MM.1S (cell line): ENCODE results near the gene DIP2B.

Experiments
- CTCF ChIP-seq: fragments of 300-600 bp; sonication (generic); IDR thresholded peaks from 2 replicates; pipeline ENCODE4 v1.5.1; 2016; ENCODE audit warnings: antibody characterized with exemption, low read length, mixed read lengths
- EZH2 ChIP-seq: fragments of 300-600 bp; sonication (generic); optimal IDR thresholded peaks from 2 replicates; pipeline ENCODE3; 2017; ENCODE audit warnings: low read depth, mild to moderate bottlenecking, antibody characterized with exemption, low read length, mixed read lengths

DNA sequence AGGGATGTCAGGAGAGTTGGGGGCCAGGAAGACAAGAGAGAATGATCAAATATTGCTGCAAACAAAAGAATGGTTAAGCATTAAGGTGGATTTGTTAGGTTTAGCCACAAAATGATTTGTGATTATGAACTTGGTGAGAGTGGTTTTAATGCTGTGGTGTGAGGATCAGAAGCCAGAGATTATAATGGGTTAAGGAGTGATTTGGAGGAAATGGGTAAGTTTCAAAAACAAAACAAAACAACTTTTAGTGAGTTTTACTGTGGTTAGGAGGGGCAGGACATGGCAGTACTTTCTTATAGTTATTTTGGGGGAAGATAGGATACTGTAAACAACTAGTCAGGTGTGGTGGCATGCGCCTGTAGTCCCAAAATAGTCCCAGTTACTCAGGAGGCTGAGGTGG, 24.0 kb downstream of the DIP2B start:
- TF ChIP-seq EZH2 (no peak), CTCF (no peak)
